GM23248 (cell line): ENCODE results near the gene ABLIM1. TPM values are rescaled to one million over a fixed set of nuclear protein-coding genes. Genes with fewer than 3 reads are reported as not detected.

Experiments used
- DNase-seq: peaks from one replicate; pipeline ENCODE4 v3.0.0-alpha.2; 2015
- H2AFZ ChIP-seq: fragments of 200-600 bp; sonication (generic); 2 replicates; pipeline ENCODE4 v1.6.1; 2016; ENCODE audit warnings: antibody characterized with exemption
- H3F3A ChIP-seq: fragments of 200-600 bp; sonication (generic); 2 replicates; pipeline ENCODE4 v1.6.1; 2016; ENCODE audit warnings: mild to moderate bottlenecking, antibody characterized with exemption, mixed run types; ENCODE audit not compliant: insufficient read depth
- H3K27ac ChIP-seq: fragments of 200-600 bp; sonication (generic); 2 replicates; pipeline ENCODE4 v1.5.1; 2016; ENCODE audit warnings: mild to moderate bottlenecking
- H3K27me3 ChIP-seq: fragments of 200-600 bp; sonication (generic); replicated peaks from 2 replicates; pipeline ENCODE4 v1.6.1; 2016; ENCODE audit warnings: mild to moderate bottlenecking; ENCODE audit not compliant: insufficient read depth
- H3K36me3 ChIP-seq: fragments of 200-600 bp; sonication (generic); 2 replicates; pipeline ENCODE4 v1.6.1; 2016; ENCODE audit warnings: low read depth, mild to moderate bottlenecking
- H3K4me1 ChIP-seq: fragments of 200-600 bp; sonication (generic); 2 replicates; pipeline ENCODE4 v1.6.1; 2016; ENCODE audit warnings: mild to moderate bottlenecking; ENCODE audit not compliant: insufficient read depth
- H3K4me2 ChIP-seq: fragments of 200-600 bp; sonication (generic); one replicate; pipeline ENCODE4 v1.6.1; 2016; ENCODE audit warnings: mild to moderate bottlenecking; ENCODE audit not compliant: unreplicated experiment
- H3K4me3 ChIP-seq: fragments of 200-600 bp; sonication (generic); 2 replicates; pipeline ENCODE4 v1.5.1; 2016; ENCODE audit warnings: mild to moderate bottlenecking
- H3K79me2 ChIP-seq: fragments of 200-600 bp; sonication (generic); 2 replicates; pipeline ENCODE4 v1.6.1; 2016; ENCODE audit warnings: mild to moderate bottlenecking; ENCODE audit not compliant: insufficient read depth
- H3K9ac ChIP-seq: fragments of 200-600 bp; sonication (generic); 2 replicates; pipeline ENCODE4 v1.6.1; 2016; ENCODE audit warnings: mild to moderate bottlenecking
- H3K9me2 ChIP-seq: fragments of 200-600 bp; sonication (generic); 2 replicates; pipeline ENCODE4 v1.6.1; 2016; ENCODE audit warnings: mixed run types, mild to moderate bottlenecking, moderate library complexity; ENCODE audit not compliant: insufficient read depth
- H3K9me3 ChIP-seq: fragments of 200-600 bp; sonication (generic); one replicate; pipeline ENCODE4 v1.6.1; 2017; ENCODE audit warnings: low read depth
- H4K20me1 ChIP-seq: fragments of 200-600 bp; sonication (generic); 2 replicates; pipeline ENCODE4 v1.6.0; 2016; ENCODE audit not compliant: insufficient read depth
- EZH2 ChIP-seq: fragments of 200-600 bp; sonication (generic); IDR thresholded peaks from 2 replicates; pipeline ENCODE4 v1.6.1; 2018; ENCODE audit warnings: antibody characterized with exemption, mild to moderate bottlenecking; ENCODE audit not compliant: insufficient read depth, poor library complexity, severe bottlenecking
- EZH2phosphoT487 ChIP-seq: fragments of 200-600 bp; sonication (generic); IDR thresholded peaks from 2 replicates; pipeline ENCODE4 v1.6.1; 2018; ENCODE audit warnings: antibody characterized with exemption, moderate library complexity, mild to moderate bottlenecking, low read depth; ENCODE audit not compliant: insufficient read depth
- WGBS, 2 experiments: methylation state at CpG; one replicate each; pipeline ENCODE4 v1.1.6; 2015 to 2017; ENCODE audit warnings: low lambda C conversion rate in 2 of 2, low coverage in 1 of 2; ENCODE audit errors: missing lambda C conversion rate in 2 of 2; 5-methylcytosine and 5-hydroxymethylcytosine counted together
- in situ Hi-C: fragments of 300-500 bp; cut with MboI; formaldehyde crosslinking; loops from 2 replicates; pipeline ENCODE4 v1.15.0; 2020
- polyA plus RNA-seq: library from polyadenylated mRNA; unstranded; fragments of >200 nt; fragmentation: Nextera tagmentation; extraction: Ambion mirVana; gene quantifications from 2 replicates; pipeline ENCODE4 v1.2.1, GENCODE V29; 2016
- total RNA-seq: library from RNA; depleted of rRNA; stranded (reverse); fragments of >200 nt; shearing (Covaris generic); gene quantifications from 2 replicates; pipeline ENCODE4 v1.2.3, GENCODE V29; 2014

ABLIM1 gene
- total and polyA plus RNA-seq, 2 experiments from 2014 or later = 0.54 to 0.78 TPM

DNA sequence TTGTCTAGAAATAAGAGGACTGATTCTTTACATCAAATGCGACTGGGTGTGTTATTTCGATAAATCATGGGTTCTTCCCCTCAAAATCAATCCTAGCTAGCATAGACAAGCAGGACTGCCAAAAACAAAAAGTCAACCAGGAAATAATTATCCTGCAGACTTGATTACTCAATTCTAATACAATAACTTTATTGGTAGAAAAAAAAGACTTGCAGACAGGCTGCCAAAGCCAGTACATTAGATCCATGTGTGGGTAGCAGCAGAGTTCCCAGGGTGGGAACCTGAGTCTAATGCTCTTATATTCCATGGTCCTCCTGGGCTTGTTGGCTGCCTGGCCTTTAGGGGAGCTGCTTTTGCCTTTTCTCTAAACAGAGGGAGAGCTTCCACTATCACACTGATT lies 261.6 kb downstream of the ABLIM1 start:
- no peaks in the 10 kb centered on the region for H3F3A ChIP-seq
- H3K4me2 ChIP-seq = no peak overlapping the region
- H3K9me3 ChIP-seq = no peaks in the 10 kb centered on the region
- no peaks in the 10 kb centered on the region for H3K36me3 ChIP-seq
- no peak for TF ChIP-seq EZH2
- no peak for TF ChIP-seq EZH2phosphoT487
- H4K20me1 ChIP-seq = no peaks in the 10 kb centered on the region
- no peak for DNase-seq
- H3K79me2 ChIP-seq = no peaks in the 10 kb centered on the region
- in situ Hi-C loops = no loop called here
- WGBS, 2 experiments = 5 to 10% methylated on average over 2 of the region's 2 CpGs
- H3K9me2 ChIP-seq = no peaks in the 10 kb centered on the region
- peaks cover 55% of the 10 kb centered on the region for H3K27me3 ChIP-seq
- H3K27ac ChIP-seq = no peak overlapping the region
- no peak overlapping the region for H3K9ac ChIP-seq
- no peaks in the 10 kb centered on the region for H3K4me1 ChIP-seq
- no peak overlapping the region for H2AFZ ChIP-seq
- no peak overlapping the region for H3K4me3 ChIP-seq

DNA sequence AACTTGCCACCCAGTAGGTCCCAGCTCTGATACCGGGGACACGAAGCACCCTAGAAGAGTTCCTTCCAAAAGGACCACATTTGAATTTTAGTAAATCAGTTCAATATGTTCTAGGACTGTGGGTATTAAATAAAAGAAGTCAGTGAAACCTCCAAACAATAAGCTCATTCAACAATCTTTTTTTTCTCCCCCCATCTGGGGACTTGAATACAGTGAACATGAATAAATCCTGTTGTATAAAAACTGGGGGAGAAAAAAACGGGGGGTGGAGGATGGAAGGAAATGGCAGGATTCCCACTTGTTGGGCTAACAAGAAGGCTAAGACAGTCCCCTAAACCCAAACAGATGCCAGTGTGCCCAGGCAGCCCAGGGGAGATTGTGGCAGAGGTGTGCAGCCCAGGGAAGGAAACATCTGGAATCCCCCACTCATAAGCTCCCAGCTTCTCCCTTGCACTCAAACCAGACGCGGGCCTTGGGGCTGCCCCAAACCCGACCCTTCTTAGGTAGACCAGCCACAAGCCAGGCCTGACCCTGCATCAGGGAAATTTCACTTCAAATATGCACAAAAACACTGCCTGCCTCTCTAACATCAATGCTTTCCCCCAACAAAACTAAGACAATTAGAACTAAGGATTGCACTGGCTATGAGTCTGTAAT lies 262.6 kb downstream of the ABLIM1 start:
- Histone ChIP-seq H3K79me2 (no peaks in the 10 kb centered on the region), H4K20me1 (no peaks in the 10 kb centered on the region), H3K9ac (no peak overlapping the region)

DNA sequence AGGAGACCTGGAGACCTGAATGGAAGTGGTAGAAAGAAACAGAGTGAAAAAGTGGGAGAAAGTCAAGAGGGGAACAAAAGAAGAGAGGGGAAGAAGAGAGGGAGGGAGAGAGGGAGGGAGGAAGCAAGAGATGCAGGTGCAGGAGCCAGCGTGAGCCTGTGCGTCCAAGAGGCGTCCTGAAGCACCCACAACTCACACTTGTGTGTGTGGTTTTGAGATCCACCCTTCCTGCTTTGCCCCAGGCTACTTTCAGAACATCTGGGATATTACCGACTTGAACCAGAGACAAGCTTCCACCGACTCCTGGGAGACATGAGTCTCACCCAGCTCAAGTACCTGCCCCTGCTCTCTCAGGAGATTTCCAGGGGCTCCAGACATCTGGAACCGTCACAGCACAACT lies 263.5 kb downstream of the ABLIM1 start:
- no peaks in the 10 kb centered on the region for H3F3A ChIP-seq
- no peak overlapping the region for H3K27ac ChIP-seq
- H3K36me3 ChIP-seq = no peaks in the 10 kb centered on the region
- TF ChIP-seq EZH2 (no peak), EZH2phosphoT487 (no peak)
- H2AFZ ChIP-seq = no peak overlapping the region
- H4K20me1 ChIP-seq = no peaks in the 10 kb centered on the region
- H3K9me3 ChIP-seq = no peaks in the 10 kb centered on the region
- in situ Hi-C loops = no loop called here
- no peak overlapping the region for H3K4me3 ChIP-seq
- no peak overlapping the region for H3K4me2 ChIP-seq
- H3K9ac ChIP-seq = no peak overlapping the region
- no peaks in the 10 kb centered on the region for H3K4me1 ChIP-seq
- no peaks in the 10 kb centered on the region for H3K9me2 ChIP-seq
- DNase-seq = no peak
- H3K79me2 ChIP-seq = no peaks in the 10 kb centered on the region
- H3K27me3 ChIP-seq = peaks cover 36% of the 10 kb centered on the region
- WGBS, 2 experiments = 70 to 72% methylated on average over 6 of the region's 6 CpGs

More for the DNA sequence above, 262.6 kb downstream of the ABLIM1 start:
- TF ChIP-seq EZH2 (no peak), EZH2phosphoT487 (no peak)
- peaks cover 46% of the 10 kb centered on the region for H3K27me3 ChIP-seq
- no peak overlapping the region for H3K4me3 ChIP-seq
- no peak overlapping the region for H2AFZ ChIP-seq
- H3K36me3 ChIP-seq = no peaks in the 10 kb centered on the region
- no peaks in the 10 kb centered on the region for H3K9me3 ChIP-seq
- no peaks in the 10 kb centered on the region for H3K9me2 ChIP-seq
- WGBS, 2 experiments = 60 to 69% methylated on average over 6 of the region's 6 CpGs
- H3F3A ChIP-seq = no peaks in the 10 kb centered on the region
- H3K4me1 ChIP-seq = no peaks in the 10 kb centered on the region
- no peak overlapping the region for H3K27ac ChIP-seq
- DNase-seq = no peak
- H3K4me2 ChIP-seq = no peak overlapping the region
- in situ Hi-C loops = no loop called here

DNA sequence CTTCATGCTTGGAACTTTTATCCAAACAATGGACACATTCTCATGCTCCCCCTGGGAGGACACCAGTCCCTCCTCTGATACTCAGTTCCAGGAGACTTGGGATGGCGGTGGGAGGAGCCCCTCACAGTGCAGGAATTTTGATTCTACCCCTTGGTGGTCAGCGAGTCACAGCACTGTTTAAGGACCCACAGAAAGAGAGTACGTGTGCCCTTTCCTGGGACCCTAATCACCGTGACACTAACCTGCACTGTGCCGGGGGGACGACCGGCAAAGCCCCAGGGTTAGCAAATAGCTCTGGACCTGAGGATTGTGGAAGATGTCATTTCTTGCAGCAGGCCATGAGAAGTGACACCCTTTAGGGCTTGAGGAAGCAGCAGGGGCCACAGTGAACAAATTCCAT lies 264.2 kb downstream of the ABLIM1 start:
- no peaks in the 10 kb centered on the region for H3K36me3 ChIP-seq

More for the DNA sequence above, 264.2 kb downstream of the ABLIM1 start:
- TF ChIP-seq EZH2phosphoT487 = no peak
- TF ChIP-seq EZH2 = no peak
- H3K4me3 ChIP-seq = no peak overlapping the region
- in situ Hi-C loops = no loop called here
- no peak overlapping the region for H3K9ac ChIP-seq
- no peaks in the 10 kb centered on the region for H3K79me2 ChIP-seq
- WGBS, 2 experiments = 69 to 71% methylated on average over 7 of the region's 7 CpGs
- no peak for DNase-seq
- no peaks in the 10 kb centered on the region for H3F3A ChIP-seq
- H3K27me3 ChIP-seq = peaks cover 31% of the 10 kb centered on the region
- H3K4me2 ChIP-seq = no peak overlapping the region
- H2AFZ ChIP-seq = no peak overlapping the region
- no peaks in the 10 kb centered on the region for H3K4me1 ChIP-seq
- no peaks in the 10 kb centered on the region for H3K9me2 ChIP-seq
- no peaks in the 10 kb centered on the region for H3K9me3 ChIP-seq
- no peak overlapping the region for H3K27ac ChIP-seq
- H4K20me1 ChIP-seq = no peaks in the 10 kb centered on the region
